Liver (tissue), 3 donors: ENCODE data around the gene PATL2.
"Not testable (repeated sequence)": the region's sequence is repeated elsewhere in the genome, so short reads cannot be mapped to it uniquely, and the experiment has no call there.

Source experiments
- CTCF ChIP-seq: fragments of 150-350 bp; IDR thresholded peaks from 2 replicates; pipeline ENCODE4 v1.5.1; 2017; ENCODE audit warnings: improper control_type of control experiment, low read depth, low read length; ENCODE audit not compliant: missing input control
- JUND ChIP-seq, 2 donors: IDR thresholded peaks; 2 replicates each; pipeline ENCODE4 v1.6.1; 2016; ENCODE audit warnings: antibody characterized with exemption in 2 of 2
- MAX ChIP-seq: IDR thresholded peaks from 2 replicates; pipeline ENCODE4 v1.6.1; 2016; ENCODE audit warnings: antibody characterized with exemption
- REST ChIP-seq: IDR thresholded peaks from 2 replicates; pipeline ENCODE4 v1.6.1; 2016; ENCODE audit warnings: antibody characterized with exemption, mild to moderate bottlenecking
- TAF1 ChIP-seq: conservative IDR thresholded peaks from 2 replicates; pipeline ENCODE4 v1.6.1; 2016; ENCODE audit warnings: antibody characterized with exemption, mild to moderate bottlenecking
- YY1 ChIP-seq: IDR thresholded peaks from 2 replicates; pipeline ENCODE4 v1.6.1; 2016; ENCODE audit warnings: antibody characterized with exemption, mild to moderate bottlenecking
- donor health status: healthy.
- donor health status: healthy.

GRCh38 chr15:44700676-44701075 is 10.4 kb downstream of the PATL2 start:
- not testable (repeated sequence) for TF ChIP-seq CTCF; YY1; JUND (IDR thresholded peaks at IDR 0.05); TAF1; MAX; REST
